ENCODE data around the gene ZNF366.
"Not testable (repeated sequence)": the region's sequence is repeated elsewhere in the genome, so short reads cannot be mapped to it uniquely, and the experiment has no call there.

ZNF366 gene

DNA sequence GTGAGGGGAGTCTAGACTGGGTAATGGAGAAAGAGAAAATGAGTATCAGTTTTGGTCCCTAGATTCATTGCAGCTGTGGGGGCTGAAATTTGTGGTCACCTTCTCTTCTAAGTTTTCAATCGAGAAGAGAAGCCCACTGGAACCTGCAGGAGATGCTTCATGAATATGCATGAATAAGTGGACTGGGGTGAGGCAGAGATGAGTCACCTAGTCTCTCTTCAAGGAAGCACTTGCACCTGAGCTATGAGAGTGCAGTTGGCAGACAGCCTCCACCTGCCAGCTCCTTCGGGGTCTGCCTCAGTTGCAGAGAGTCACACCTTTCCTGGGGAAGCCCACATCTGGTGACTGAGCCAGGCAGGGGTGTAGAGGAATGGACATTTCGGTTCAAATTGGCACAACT lies 69.1 kb downstream of the ZNF366 start:
- no peak for DNase-seq (ENCODE audit: low spot score)

DNA sequence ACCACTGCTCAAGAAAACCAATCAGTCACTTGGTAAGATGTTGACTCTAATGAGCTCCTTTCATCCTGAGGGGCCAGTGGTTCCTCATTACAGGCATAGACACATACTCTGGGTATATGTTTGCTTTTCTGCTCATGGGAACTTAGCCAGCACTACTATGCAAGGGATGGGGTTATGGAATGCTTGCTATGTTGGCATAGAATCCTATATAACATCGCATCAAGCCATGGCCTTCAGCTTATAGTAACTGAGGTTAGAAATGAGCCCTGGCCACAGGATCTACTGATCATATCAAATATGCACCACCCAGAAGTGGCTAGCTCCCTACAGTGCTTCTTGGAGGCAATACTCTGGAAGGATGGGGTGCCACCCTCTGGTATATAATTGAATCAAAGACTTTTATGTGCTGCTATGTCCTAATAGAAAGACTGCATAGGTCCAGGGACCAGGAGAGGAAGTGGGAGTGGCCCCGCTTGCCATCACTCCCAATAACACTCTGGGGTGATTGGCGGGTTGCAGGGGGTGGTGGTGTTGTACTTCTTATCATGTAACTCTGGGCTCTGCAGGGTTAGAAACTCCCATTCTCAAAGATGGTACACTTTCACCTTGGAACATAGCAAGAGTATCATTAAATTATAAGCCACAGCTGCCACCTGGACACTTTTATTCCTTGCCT lies 70.3 kb downstream of the ZNF366 start:
- no peak for DNase-seq (ENCODE audit: low spot score)

DNA sequence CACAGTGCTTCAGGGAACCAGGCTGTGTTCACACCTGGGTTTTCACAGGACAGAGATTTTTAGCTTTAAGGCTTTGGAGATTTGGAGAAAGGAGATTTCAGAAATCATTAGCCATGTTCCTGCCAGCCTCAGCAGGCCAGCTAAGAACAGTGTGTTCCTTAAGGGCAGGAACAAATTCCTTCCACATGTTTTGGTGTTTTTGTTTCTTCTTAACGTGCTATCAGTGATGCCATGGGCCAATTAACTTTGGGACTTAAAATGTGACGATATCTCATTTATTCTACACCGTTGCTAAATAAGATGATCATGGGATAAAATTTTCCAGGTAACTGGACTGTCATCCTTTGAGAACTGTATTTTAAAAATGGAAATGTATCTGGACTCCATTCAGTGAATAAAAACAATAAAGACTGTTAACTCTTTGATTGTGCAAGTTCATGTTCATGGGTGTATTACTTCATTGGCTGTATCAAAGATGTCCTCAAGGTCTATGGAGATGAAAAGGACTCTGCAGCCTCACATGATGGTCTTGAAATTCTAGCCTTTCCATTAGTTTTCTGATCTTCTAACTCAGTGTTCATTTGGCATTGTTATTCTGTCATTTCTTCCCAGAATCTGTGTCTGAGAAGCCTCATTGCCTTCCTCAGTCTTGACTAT lies 72.3 kb downstream of the ZNF366 start:
- DNase-seq (ENCODE audit: low spot score), result no peak

DNA sequence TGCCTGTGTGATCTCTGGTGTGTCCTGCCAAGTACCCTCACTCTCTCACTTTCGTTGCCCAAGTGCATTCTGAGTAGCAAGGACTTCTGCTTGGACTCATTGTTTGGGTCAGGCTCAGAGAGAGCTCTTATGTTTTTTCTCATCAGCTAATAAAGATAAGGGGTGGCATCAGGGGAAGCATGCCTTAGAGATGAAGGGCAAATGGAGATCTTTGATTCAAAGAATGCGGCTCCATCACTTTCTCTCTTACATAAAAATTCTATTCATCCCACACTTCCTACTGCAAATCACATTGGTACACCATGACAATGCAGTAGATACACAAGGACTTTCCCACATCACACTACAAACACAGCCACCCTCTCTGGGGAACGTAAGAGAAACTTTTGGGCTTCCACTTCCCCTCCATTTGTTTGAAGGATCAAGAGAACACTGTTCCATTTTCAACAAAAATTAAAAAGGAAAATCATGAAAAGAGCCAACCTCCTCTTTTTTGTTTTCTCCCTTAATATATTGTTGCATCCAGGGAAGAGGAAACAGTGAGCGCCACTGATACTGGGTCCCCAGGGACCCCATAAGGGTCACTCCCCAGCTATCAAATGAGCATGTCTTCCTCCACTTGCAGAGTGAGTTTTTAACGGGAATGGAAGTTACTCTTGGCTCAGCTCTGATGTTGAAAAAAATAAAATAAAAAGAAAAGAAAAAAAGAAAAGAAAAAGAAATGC lies 73.0 kb downstream of the ZNF366 start:
- DNase-seq (ENCODE audit: low spot score), result no peak

DNA sequence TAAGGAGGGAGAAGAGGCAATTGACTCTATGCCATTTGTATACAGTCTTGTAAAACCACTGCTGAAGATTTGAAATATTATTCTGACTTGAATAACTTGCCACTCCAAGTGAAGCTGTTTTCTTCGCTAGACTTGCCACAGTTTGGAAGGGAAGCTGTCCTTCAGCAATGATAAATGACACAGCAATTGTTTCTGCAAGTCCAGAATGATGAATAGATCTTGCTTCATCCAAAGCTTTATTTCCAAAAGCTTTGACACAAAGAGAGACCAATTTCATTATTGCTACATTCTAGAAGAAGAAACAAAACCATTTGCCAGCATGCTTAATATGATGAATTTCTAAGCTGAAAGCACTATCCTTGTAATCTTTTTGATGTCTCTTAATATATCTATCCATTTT lies 73.7 kb downstream of the ZNF366 start:
- DNase-seq (ENCODE audit: low spot score), result no peak

DNA sequence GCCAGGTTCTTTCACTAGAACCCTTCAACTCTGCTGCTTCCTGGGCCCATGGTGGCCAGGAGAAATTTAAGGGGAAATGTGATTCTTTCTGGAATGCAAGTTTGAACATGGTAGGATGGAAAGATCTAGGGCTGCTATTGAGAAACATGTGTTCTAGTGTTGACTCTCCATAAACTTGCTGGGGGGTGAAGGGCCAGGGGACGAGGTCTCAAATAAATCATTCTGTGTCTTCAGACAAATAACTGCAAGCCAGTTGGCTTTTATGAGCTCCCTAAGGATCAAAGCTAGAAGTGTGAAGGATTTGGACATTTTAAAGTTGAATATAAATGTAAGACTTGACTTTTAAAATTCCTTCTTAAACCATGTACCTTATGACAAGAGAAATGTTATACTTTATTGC lies 78.5 kb downstream of the ZNF366 start:
- DNase-seq (ENCODE audit: low spot score), result no peak

DNA sequence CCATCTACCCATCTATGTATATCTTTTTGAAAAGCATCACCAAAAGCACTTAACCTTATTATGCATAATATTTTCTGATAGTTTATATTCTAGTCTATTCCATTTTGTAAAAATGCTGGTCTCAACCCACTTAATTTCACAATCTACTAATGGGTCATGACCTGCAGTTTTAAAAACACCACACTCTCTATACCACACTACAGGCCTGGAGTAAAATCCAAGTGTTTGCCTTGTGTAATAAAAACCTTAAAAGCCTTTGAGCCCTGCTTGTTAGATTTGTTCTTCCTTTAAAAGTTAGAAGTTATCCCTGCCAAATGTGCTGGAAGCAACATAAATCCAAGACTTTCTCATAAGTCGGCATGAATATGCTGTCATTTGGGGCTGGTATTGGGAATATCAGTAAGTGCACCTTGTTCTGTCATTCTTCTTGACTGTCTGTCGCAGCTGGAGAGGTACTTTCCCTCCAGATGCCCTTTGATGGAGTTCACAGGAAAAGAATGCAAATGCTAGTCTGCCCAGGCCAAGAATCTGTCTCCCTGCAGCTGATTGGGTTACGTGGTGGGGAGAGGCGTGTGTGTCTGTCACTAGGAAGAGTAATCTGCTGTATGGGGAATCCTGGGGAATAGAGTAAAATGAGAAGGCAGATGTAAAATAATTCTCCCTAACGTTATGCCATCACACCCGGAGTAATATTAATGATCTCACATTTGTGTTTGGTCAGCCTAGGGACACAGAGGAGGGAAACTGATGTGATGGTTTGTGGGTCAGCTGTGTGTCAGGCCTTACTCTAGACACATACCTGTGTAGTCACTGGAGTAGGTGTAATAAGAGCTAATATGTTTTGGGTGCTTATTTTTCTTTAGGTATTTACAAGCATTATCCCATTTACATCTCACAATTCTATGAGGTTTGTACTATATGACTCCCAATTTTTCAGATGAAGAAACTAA lies 79.4 kb downstream of the ZNF366 start:
- DNase-seq (ENCODE audit: low spot score), result no peak

DNA sequence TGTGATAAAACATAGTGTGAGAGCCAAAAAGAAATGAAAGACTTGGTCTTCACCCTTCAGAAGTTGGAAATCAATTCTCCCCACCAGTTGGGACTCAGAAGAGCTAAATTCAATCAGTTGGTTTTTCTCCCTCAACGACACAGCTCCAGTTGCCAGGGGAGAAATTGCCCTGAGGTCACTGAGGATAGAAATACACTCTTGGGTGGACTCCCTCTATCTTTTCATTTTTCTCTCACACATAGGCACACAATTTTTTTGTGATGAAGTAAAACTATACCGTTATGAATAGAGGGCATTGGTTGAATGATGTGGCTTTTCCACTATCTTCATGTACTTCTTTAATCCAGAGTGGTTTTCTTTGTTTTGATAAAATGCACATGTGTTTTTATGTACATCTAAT lies 80.2 kb downstream of the ZNF366 start:
- DNase-seq (ENCODE audit: low spot score), result no peak

DNA sequence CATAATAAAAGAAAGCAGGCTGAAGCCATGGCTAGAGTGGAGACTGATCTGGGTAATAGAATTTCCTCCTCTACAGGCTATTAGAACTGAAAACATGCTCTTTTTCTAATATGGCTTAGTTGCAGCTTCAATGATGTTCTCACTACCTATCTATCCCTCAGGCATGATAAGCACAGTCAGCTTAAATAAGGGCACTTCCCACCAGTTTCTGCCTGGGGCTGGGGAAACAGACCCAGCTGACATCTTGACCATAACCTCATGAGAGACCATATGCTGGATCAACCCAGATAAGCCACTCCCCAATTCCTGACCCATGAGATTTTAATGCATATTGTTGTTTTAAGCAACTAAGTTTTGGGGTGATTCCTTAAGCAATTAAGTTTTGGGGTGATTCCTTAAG lies 81.2 kb downstream of the ZNF366 start:
- DNase-seq (ENCODE audit: low spot score), result no peak

DNA sequence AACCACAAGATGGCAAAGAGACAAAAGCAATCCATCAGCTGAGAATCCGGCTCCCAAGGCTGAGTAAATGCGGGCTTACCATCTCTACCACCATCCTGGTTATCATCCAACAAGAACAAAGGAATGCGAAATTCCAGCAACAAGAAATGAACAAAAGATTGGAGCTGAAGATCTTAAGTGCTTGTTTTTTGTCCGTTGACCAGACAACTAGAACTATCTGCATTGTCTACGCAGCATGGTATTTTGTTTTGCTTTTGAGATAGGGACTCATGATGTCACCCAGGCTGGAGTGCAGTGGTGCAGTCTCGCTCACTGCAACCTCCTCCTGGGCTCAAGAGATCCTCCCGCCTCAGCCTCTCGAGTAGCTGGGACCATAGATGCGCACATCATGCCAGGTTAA lies 88.9 kb downstream of the ZNF366 start:
- no peak for DNase-seq (ENCODE audit: low spot score)

DNA sequence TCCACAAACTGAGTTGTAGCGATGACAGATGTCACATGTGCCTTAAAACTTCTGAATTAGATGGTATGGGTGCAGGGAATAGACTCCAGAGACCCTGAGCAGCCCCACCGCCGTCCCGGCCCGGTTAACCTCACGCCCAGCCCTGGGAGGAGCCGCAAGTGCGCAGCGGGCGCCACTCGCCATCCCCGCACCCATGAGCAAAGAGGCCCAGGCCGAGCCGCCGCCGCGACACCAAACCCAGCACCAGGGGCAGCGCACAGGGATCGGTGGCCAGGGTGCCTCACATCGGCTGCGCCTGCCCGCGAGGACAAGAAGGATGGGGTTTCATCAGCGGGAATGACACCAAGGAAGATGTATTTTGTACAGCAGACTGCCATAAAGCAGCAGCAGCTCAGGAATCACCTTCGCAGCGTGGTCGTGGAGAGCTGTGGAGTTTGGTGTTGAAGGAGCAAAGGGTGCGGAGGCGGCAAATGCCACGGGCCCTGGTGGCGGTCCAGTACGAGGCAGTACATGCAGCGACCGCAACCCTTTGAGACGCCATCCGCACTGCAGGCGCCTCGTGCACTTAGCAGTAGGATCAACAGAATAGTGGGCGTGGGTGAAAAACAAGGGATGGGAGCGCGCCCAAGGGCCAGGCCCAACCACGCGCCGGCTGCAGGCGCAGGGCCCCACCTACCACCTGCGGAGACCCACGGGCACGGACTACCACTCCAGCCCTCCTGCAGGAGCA lies 89.7 kb downstream of the ZNF366 start:
- DNase-seq (ENCODE audit: low spot score), result no peak

DNA sequence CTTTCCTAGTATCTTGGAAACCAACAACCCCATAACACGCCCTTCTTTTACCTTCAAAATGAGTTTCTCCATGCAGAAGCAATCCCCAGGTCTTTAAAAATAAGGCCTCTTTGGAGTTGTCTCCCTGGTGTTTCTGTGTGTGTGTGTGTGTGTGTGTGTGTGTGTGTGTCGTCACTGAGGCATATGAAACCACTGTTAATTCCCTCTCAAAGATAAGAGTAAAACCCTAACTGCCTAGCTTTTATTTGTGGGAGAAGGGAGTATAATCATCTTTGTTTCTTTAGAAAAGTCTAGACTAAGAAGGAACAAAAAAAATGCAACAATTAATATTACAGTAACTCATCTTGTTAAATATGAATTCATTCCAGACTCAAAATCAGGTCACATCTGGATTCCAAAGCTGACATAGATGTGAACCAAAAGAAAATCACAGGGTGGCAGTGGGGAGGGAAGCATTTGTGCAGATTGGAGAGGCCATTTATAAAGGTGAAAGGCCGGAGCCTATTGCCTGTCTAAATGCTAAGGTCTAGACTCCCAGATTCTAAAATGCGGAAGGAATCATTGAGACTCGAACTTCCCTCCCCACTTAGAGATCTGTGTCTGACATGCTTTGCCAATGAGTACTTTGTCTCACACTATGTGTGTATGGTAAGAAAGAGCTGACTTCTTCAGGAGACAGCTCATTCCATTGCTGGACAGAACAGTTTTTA lies 91.4 kb downstream of the ZNF366 start:
- no peak for DNase-seq (ENCODE audit: low spot score)

DNA sequence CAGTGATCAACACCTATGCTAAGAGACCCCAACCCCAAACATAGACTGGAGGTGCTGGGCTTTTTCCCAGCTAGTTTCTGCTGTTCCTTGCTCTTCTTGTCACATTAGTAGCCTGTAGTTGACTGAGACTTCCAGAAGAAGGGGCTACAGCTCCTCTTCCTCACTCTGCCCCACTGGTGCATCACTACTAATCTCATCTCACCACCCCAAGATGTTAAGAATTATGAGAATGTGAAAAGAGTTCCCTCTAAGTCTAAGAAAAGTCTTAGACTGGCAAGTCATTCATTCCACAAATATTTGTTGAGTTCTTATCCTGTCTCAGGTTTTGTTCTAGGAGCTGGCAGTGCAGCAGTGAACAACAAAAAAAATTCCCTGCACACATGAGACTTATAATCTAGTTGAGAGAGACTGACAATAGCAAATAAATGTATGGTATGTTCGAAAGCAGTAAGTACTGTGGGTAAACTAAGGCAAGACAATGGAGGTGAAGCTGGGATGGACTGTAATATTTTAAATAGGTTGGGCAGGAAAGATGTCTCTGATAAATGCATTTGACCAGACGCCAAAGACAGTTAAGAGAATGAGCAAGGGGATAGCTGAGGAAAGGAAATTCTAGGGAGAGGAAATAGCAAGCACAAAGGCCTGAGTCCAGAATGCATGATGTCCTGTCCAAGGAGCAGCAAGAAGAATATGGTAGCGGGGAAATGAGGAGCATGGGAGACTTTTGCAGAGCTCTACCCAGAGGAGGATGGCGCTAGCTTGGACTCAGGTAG lies 94.7 kb downstream of the ZNF366 start:
- DNase-seq (ENCODE audit: low spot score), result no peak

DNA sequence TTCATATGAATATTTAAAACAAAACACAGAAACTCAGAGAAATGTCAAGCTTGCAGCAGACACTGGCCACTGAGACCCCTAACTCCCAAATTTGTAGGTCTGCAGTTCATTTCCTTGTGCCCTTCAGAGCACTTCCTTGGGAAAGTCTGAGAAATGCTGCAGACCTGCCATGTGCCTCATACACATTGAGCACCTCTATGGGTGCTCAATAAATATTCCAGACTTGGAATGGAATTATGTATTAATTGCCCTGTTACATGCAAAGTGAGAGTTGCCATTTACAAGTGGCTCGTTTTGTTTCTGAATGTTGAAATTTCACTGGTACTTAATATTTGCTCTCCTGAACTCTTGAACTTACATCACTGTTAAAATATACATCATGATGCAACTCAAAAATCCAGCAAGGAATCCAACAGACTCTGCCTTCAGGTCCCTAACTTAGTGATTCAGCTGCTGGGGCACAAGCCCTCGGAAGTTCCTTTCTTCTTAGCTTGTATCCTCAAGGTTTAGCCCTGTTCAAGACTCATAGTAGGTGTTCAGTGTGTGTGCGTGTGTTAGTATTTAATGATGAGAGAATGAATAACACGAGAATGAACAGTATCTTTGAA lies 96.4 kb downstream of the ZNF366 start:
- no peak for DNase-seq (ENCODE audit: low spot score)

DNA sequence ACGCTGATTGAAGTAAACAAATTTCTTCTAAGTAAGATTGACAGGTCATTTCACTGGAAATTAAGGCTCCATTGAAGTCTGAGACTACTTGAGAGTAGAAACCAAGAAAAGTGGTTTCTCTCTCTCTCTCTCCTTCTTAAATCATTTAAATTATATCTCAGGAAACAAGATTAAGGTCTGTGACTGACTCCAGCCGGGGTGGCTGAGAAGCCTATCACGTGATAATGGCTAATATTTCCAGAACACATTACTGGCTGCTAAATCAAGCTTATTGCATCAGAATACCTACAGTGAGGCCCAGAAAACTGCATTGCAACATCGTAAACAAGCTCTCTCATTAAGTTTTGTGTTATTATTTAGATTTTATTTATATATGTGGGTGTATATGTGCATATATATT lies 98.6 kb downstream of the ZNF366 start:
- DNase-seq (ENCODE audit: low spot score), result no peak

DNA sequence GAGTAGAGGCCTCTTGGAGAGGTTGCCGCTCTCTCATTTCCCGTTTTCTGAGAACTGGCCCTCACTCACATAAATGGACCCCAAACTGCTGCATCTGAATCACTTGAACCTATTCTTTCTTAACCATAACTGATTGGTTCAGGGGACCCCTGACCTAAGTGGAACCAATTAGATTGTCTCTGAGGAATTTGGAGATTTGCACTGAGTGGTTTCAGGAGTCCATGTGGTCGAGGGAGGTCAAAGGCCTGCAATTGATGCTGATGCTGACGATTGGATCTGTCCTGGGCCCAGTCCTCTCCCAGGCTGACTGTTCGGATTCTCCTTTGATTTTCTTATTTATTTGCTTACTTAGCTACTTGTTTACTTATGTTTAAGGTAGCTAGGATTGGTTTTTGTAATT lies 99.1 kb downstream of the ZNF366 start:
- DNase-seq (ENCODE audit: low spot score), result no peak

DNA sequence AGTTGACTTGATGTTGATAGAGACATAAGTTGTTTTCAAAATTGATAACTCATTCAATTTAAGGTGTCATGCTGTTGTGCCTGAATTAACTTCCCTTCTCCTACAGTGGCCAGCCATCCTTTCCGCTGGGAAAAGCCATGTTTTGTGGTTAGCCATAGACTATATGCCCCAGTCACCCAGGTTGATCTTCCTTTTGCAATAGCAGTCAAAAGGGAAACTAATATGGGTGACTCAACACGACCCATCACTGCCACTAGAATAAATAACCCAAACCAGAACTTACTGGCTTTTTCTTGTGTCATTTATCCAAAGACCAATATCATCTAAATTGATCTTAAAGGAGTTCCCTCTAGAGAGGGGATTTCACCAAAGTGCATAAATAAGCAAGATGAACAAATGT lies 99.7 kb downstream of the ZNF366 start:
- DNase-seq (ENCODE audit: low spot score), result no peak

DNA sequence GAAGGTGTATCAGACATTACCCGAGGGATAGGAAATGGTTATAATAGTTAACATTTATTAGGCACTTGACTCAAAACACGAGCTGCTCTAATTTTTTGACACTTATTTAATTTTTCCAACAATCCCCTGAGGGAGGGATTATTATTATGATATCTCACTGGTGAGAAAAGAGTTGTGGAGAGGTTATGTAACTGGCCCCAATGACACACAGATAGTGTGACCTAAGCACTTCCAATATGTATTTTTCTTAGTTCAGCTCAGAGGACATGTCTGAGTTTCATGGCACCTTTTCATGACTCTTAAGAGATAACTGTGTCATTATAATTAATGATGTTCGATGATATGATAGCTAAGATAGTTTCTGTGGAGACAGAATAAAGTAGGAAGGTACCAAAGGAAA lies 100.1 kb downstream of the ZNF366 start:
- DNase-seq (ENCODE audit: low spot score), result no peak

DNA sequence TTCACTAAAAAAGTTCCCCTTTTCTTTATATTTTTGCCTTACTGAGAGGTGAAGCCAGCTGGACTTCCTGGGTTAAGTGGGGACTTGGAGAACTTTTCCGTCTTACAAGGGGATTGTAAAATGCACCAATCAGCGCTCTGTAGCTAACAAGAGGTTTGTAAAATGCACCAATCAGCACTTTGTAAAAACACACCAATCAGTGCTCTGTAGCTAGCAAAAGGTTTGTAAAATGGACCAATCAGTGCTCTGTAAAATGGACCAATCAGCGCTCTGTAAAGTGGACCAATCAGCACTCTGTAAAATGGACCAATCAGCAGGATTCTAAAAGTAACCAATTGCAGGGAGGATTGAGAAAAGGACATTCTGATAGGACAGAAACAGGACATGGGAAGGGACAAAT lies 102.4 kb downstream of the ZNF366 start:
- DNase-seq (ENCODE audit: low spot score), result not testable (repeated sequence)

Measured in SW480 (cell line).